Kidney (tissue), 14 donors: ENCODE data around the gene FOCAD. TPM values are rescaled to one million over a fixed set of nuclear protein-coding genes. Genes with fewer than 3 reads are reported as not detected.

Source experiments
- DNase-seq, 5 donors: peaks; one replicate each; pipeline ENCODE4 v3.0.0-alpha.2; 2013 to 2020
- FAIRE-seq: peaks from 2 replicates; lab custom pipeline; 2012; peaks lifted over from hg19 to GRCh38; lab: Jason Lieb, UNC
- H3K27ac ChIP-seq, 2 donors: one replicate each; pipeline ENCODE4 v1.7.0; 2013; ENCODE audit warnings: low read depth in 2 of 2, low read length in 2 of 2, inconsistent platforms in 1 of 2
- H3K27me3 ChIP-seq: one replicate; pipeline ENCODE4 v1.7.1; 2013; ENCODE audit warnings: low read length, inconsistent platforms; ENCODE audit not compliant: control insufficient read depth, insufficient read depth
- H3K36me3 ChIP-seq, 3 donors: one replicate each; pipeline versions ENCODE4 v1.7.0 to v1.7.1; 2013; ENCODE audit warnings: low read length in 3 of 3, control low read depth in 1 of 3, inconsistent platforms in 1 of 3; ENCODE audit not compliant: insufficient read depth in 3 of 3, control insufficient read depth in 2 of 3
- H3K4me1 ChIP-seq, 3 donors: one replicate each; pipeline versions ENCODE4 v1.7.0 to v1.7.1; 2013; ENCODE audit warnings: low read length in 3 of 3, inconsistent platforms in 1 of 3, low read depth in 1 of 3; ENCODE audit not compliant: control insufficient read depth in 2 of 3, insufficient read depth in 2 of 3
- H3K4me3 ChIP-seq, 3 donors: one replicate each; pipeline versions ENCODE4 v1.7.0 to v1.8.1; 2013; ENCODE audit warnings: low read length in 3 of 3, control low read depth in 1 of 3, inconsistent platforms in 1 of 3
- H3K9ac ChIP-seq, 3 donors: one replicate each; pipeline versions ENCODE4 v1.7.0 to v1.7.1; 2013; ENCODE audit warnings: low read length in 3 of 3, control low read depth in 1 of 3, inconsistent platforms in 1 of 3
- H3K9me3 ChIP-seq, 3 donors: one replicate each; pipeline versions ENCODE4 v1.7.0 to v1.7.1; 2013; ENCODE audit warnings: low read length in 3 of 3, control low read depth in 1 of 3, inconsistent platforms in 1 of 3; ENCODE audit not compliant: control insufficient read depth in 2 of 3, insufficient read depth in 1 of 3
- CTCF ChIP-seq: IDR thresholded peaks from 3 replicates; pipeline ENCODE4 v1.5.1; 2012; ENCODE audit warnings: mild to moderate bottlenecking, moderate library complexity, borderline replicate concordance; ENCODE audit not compliant: insufficient read depth; ENCODE audit errors: extremely low read depth
- intact Hi-C: fragments of 100-400 bp; cut with DNase I; formaldehyde crosslinking; loops from one replicate; pipeline ENCODE4 v1.11.1; 2022
- polyA plus RNA-seq: library from polyadenylated mRNA; stranded (reverse); fragments of 350-450 nt; fragmentation: Illumina TruSeq; extraction: RNeasy Lipid Tissue Mini Kit (QIAGEN cat#74804); gene quantifications from one replicate; pipeline ENCODE4 v1.2.3, GENCODE V29; 2014; ENCODE audit warnings: low read depth, low replicate concordance; ENCODE audit not compliant: insufficient read depth
- total RNA-seq: library from RNA; stranded (reverse); fragmentation: NEBNext Ultra II Directional; extraction: Animal tissue kit (Norgen Biotek cat#: 25700); gene quantifications from one replicate; pipeline ENCODE4 v1.2.1, GENCODE V29; 2021
- donor health status: control.
- donor health status: control.
- donor health status: control.
- donor health status: control.
- donor health status: control.
- donor health status: DM: yes; HTN: yes; CAD: no.
- donor health status: Normal renal cell carcinoma (clear cell type).

The FOCAD gene
- total and polyA plus RNA-seq, 2 donors from 2014 or later, result 12.2 to 35.7 TPM

GRCh38 chr9:21018177-21018576, 334.1 kb downstream of the FOCAD start:
- no peak overlapping the region for H3K9ac ChIP-seq
- H3K27ac ChIP-seq, result no peak overlapping the region
- no peaks in the 10 kb centered on the region for H3K9me3 ChIP-seq
- H3K27me3 ChIP-seq, result no peaks in the 10 kb centered on the region
- TF ChIP-seq CTCF, result no peak
- no peak overlapping the region for H3K4me3 ChIP-seq
- H3K4me1 ChIP-seq, result no peaks in the 10 kb centered on the region
- intact Hi-C loops, result no loop called here
- DNase-seq (no peak), FAIRE-seq (no peak)
- no peaks in the 10 kb centered on the region for H3K36me3 ChIP-seq

GRCh38 chr9:21023861-21024260, 339.8 kb downstream of the FOCAD start:
- no peak overlapping the region for H3K9ac ChIP-seq
- H3K4me1 ChIP-seq, result no peaks in the 10 kb centered on the region
- H3K4me3 ChIP-seq, result no peak overlapping the region
- intact Hi-C loops, result no loop called here
- H3K9me3 ChIP-seq, result no peaks in the 10 kb centered on the region
- no peaks in the 10 kb centered on the region for H3K27me3 ChIP-seq
- no peak for TF ChIP-seq CTCF
- DNase-seq (no peak), FAIRE-seq (no peak)
- H3K27ac ChIP-seq, result no peak overlapping the region
- H3K36me3 ChIP-seq, result no peaks in the 10 kb centered on the region

- Histone ChIP-seq H3K9ac (no peak overlapping the region), H3K27ac (no peak overlapping the region), H3K27me3 (no peaks in the 10 kb centered on the region), H3K36me3 (no peaks in the 10 kb centered on the region), H3K4me1 (peaks cover 0 to 2% (median 0%) of the 10 kb centered on the region in 3 donors), H3K9me3 (no peaks in the 10 kb centered on the region), H3K4me3 (no peak overlapping the region)
- intact Hi-C loops, result no loop called here
- FAIRE-seq (no peak), DNase-seq (no peak)
- no peak for TF ChIP-seq CTCF
These were observed 343.2 kb downstream of the FOCAD start for GRCh38 chr9:21027295-21027694.

- Histone ChIP-seq H3K4me3 (no peak overlapping the region), H3K27ac (no peak overlapping the region), H3K4me1 (peaks cover 0 to 2% (median 0%) of the 10 kb centered on the region in 3 donors), H3K9me3 (no peaks in the 10 kb centered on the region), H3K27me3 (no peaks in the 10 kb centered on the region), H3K36me3 (no peaks in the 10 kb centered on the region), H3K9ac (no peak overlapping the region)
- FAIRE-seq, result no peak
- TF ChIP-seq CTCF, result no peak
- DNase-seq, result no peak
- intact Hi-C loops, result no loop called here
These were observed 344.4 kb downstream of the FOCAD start for GRCh38 chr9:21028466-21028865.
